Activated CD8-positive, alpha-beta T cell treated with anti-CD3 and anti-CD28 coated beads for 36 hours (primary cell): ENCODE results near the gene DENND10. TPM values are rescaled to one million over a fixed set of nuclear protein-coding genes. Genes with fewer than 3 reads are reported as not detected.
A peak's percentile ranks its signal among the peaks of the same experiment; 100 is the strongest.
"Not testable (repeated sequence)": the region's sequence is repeated elsewhere in the genome, so short reads cannot be mapped to it uniquely, and the experiment has no call there.

Source experiments
- ATAC-seq: fragments of 200-7000 bp; cut with Tn5 transposase; one replicate; pipeline ENCODE4 v1.10.0; 2021; ENCODE audit warnings: mild to moderate bottlenecking, moderate library complexity
- CTCF ChIA-PET: fragments of 350-600 bp; sonication (Branson Sonifier 250); formaldehyde crosslinking; loops from one replicate; lab custom pipeline; 2021; ENCODE audit warnings: antibody characterized with exemption; lab: Charles Lee
- POLR2A ChIA-PET: fragments of 350-600 bp; sonication (Branson Sonifier 250); formaldehyde crosslinking; loops from one replicate; lab custom pipeline; 2021; ENCODE audit warnings: antibody characterized with exemption; lab: Charles Lee
- DNase-seq: peaks from one replicate; pipeline ENCODE4 v3.0.0-alpha.2; 2020
- H3K27ac Mint-ChIP-seq: one replicate; pipeline ENCODE4 v1.8.0; 2021; ENCODE audit warnings: mild to moderate bottlenecking, mixed read lengths
- H3K27me3 Mint-ChIP-seq: one replicate; pipeline ENCODE4 v1.8.0; 2021; ENCODE audit warnings: mixed read lengths
- H3K36me3 Mint-ChIP-seq: one replicate; pipeline ENCODE4 v1.8.0; 2021; ENCODE audit warnings: low read depth, mixed read lengths
- H3K4me1 Mint-ChIP-seq: one replicate; pipeline ENCODE4 v1.8.0; 2021; ENCODE audit warnings: low read depth, mixed read lengths
- H3K4me3 Mint-ChIP-seq: one replicate; pipeline ENCODE4 v1.8.0; 2021; ENCODE audit warnings: mild to moderate bottlenecking, moderate library complexity, mixed read lengths
- H3K9me3 Mint-ChIP-seq: one replicate; pipeline ENCODE4 v1.8.0; 2021; ENCODE audit warnings: mixed read lengths
- intact Hi-C: fragments of 100-400 bp; cut with micrococcal nuclease; formaldehyde crosslinking; loops from one replicate; pipeline ENCODE4 v1.10.0; 2022
- total RNA-seq, 2 experiments: library from RNA; stranded (reverse); gene quantifications; one replicate each; pipeline ENCODE4 v1.2.3, GENCODE V29; 2021
- TF ChIP-seq, protein P1 (sequence below): fragments of 200-600 bp; IDR thresholded peaks from one replicate; pipeline ENCODE4 v1.8.0; 2022; ENCODE audit warnings: antibody characterized with exemption, mild to moderate bottlenecking

The DENND10 gene
- total RNA-seq, 2 experiments from 2014 or later, result 16.9 to 18.6 TPM

DNA sequence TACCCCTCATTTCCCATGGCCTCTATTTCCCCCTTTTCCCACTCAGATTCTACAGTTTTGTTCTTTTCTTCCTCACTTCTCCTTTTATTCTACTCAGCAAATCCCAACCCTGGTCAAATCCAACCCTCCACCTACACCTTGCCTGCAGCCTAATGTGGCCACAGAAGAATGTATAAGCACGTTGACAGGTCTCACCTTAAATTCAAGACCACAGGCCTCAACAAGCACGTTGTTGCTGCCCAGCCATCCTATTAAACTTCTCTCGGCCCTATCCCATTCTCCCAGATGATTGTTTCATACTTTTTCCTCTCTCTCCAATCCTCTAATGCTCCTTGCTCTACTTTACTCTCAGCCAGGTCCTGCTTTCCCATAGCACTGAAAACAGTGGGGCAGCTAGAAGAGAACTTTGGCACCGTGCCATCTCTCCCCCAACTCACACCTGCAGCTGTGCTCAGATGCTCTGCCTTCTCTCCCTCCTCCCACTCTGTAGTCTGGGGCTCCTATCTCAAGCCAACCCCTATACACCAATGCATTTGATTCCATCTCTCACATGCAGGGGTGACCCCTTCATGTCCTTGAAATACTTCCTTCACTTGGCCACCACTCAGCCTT lies 16.5 kb upstream of the DENND10 start:
- ChIA-PET CTCF (no interaction called here), POLR2A (interaction anchor here (1.1 to 1.3 kb wide), 3 partner anchors 8 to 11 kb away, joined by 3 to 4 read pairs (median 4); no protein-coding TSS in a partner anchor)
- intact Hi-C loops, result no loop called here
- DNase-seq, result no peak
- Mint-ChIP-seq H3K4me3 (no peak overlapping the region), H3K9me3 (no peaks in the 10 kb centered on the region), H3K27me3 (no peaks in the 10 kb centered on the region), H3K4me1 (peaks cover 23% of the 10 kb centered on the region), H3K36me3 (peaks cover 1% of the 10 kb centered on the region), H3K27ac (no peak overlapping the region)
- ATAC-seq, result no peak
- TF ChIP-seq, protein P1, sequence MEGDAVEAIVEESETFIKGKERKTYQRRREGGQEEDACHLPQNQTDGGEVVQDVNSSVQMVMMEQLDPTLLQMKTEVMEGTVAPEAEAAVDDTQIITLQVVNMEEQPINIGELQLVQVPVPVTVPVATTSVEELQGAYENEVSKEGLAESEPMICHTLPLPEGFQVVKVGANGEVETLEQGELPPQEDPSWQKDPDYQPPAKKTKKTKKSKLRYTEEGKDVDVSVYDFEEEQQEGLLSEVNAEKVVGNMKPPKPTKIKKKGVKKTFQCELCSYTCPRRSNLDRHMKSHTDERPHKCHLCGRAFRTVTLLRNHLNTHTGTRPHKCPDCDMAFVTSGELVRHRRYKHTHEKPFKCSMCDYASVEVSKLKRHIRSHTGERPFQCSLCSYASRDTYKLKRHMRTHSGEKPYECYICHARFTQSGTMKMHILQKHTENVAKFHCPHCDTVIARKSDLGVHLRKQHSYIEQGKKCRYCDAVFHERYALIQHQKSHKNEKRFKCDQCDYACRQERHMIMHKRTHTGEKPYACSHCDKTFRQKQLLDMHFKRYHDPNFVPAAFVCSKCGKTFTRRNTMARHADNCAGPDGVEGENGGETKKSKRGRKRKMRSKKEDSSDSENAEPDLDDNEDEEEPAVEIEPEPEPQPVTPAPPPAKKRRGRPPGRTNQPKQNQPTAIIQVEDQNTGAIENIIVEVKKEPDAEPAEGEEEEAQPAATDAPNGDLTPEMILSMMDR, result no peak

DNA sequence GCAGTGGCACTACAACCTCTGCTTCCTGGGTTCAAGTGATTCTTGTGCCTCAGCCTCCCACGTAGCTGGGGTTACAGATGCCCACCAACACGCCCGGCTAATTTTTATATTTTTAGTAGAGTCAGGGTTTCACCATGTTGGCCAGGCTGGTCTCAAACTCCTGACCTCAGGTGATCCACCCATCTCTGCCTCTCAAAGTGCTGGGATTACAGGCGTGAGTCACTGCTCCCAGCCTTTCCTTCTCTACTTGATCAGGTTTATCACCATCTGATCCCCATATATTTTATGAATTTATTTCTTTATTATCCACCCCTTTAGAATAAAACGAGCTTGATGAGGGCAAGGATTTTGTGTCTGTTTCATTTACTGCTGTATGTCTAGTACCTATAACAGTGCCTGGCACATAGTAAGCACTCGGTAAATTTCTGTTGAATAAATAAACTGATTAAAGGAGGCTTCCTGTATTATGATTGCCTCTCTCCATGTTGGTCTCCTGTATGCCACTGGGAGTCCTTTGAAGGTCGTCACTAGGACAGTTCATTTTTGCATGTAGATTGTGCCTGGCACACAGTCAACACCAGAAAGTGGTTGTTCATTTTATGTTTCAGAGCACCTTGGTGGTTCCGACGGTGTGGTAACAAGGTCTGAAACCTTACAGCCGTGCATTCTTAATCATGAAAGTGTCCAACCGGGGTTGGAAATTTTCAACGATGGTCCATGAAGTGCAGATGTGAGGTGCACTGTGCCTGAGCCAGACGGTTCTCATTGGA lies 13.7 kb upstream of the DENND10 start:
- DNase-seq, result peak; percentile 64

DNA sequence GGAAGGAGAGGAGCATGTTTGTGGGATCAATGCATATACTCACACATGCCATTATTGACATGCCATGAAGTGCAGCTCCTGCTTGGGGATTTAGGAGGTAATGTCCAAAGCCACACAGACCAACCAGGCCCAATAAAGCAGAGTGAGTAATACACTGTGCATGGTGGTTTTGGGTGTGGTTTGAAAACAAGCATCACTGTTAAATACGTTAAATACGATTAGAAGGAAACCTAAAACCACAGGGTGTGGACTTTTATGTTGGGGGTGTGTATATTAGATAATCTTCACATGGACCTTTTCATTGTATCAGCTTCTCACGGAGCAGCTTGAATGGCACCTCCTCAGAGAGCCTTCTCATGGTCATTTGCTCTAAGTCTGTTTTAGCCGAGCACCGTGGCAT lies 12.9 kb upstream of the DENND10 start:
- intact Hi-C loops, result no loop called here
- TF ChIP-seq, protein P1, result no peak
- Mint-ChIP-seq H3K4me1 (peaks cover 27% of the 10 kb centered on the region), H3K36me3 (no peaks in the 10 kb centered on the region), H3K27me3 (no peaks in the 10 kb centered on the region), H3K4me3 (no peak overlapping the region), H3K9me3 (no peaks in the 10 kb centered on the region), H3K27ac (peak overlapping the region; percentile 11)
- ATAC-seq (peak; percentile 70), DNase-seq (peak; percentile 42)
- ChIA-PET CTCF (no interaction called here), POLR2A (interaction anchor here (1.3 kb wide), 1 partner anchor 41 kb away, joined by 5 read pairs; no protein-coding TSS in a partner anchor)

More for the DNA sequence above, 13.7 kb upstream of the DENND10 start:
- H3K27ac Mint-ChIP-seq, result peak overlapping the region; percentile 11
- no peaks in the 10 kb centered on the region for H3K9me3 Mint-ChIP-seq
- no peaks in the 10 kb centered on the region for H3K36me3 Mint-ChIP-seq
- TF ChIP-seq, protein P1, result no peak
- CTCF ChIA-PET, result no interaction called here
- H3K4me3 Mint-ChIP-seq, result no peak overlapping the region
- peak; percentile 73 for ATAC-seq
- POLR2A ChIA-PET, result interaction anchor here (1.3 to 1.6 kb wide), 2 partner anchors 10 to 41 kb away, joined by 5 to 6 read pairs; partner anchors contain the start of gene EIF3A
- intact Hi-C loops, result no loop called here
- no peaks in the 10 kb centered on the region for H3K27me3 Mint-ChIP-seq
- peaks cover 21% of the 10 kb centered on the region for H3K4me1 Mint-ChIP-seq

DNA sequence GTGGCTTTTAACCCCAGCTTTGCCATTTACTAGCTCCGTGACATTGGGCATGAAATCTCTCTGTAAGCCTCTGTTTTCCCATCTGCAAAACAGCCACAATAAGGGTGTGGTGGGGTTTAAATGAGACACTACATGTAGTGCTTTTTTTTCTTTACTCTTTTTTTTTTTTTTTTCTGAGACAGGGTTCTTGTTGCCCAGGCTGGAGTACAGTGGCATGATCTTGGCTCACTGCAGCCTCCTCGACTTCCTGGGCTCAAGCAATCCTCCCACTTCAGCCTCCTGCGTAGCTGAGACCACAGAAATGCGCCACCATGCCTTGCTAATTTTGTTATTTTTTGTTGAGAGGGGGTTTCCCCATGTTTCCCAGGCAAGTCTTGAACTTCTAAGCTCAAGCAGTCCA lies 8.3 kb upstream of the DENND10 start:
- peaks cover 20% of the 10 kb centered on the region for H3K4me1 Mint-ChIP-seq
- H3K27ac Mint-ChIP-seq, result peak overlapping the region; percentile 18
- H3K27me3 Mint-ChIP-seq, result no peaks in the 10 kb centered on the region
- H3K4me3 Mint-ChIP-seq, result no peak overlapping the region
- intact Hi-C loops, result no loop called here
- H3K9me3 Mint-ChIP-seq, result no peaks in the 10 kb centered on the region
- no peaks in the 10 kb centered on the region for H3K36me3 Mint-ChIP-seq
- peak; percentile 29 for ATAC-seq
- CTCF ChIA-PET, result no interaction called here
- DNase-seq, result no peak
- TF ChIP-seq, protein P1, result no peak
- POLR2A ChIA-PET, result interaction anchor here (1.4 kb wide), 1 partner anchor 9 kb away, joined by 4 read pairs; no protein-coding TSS in a partner anchor

DNA sequence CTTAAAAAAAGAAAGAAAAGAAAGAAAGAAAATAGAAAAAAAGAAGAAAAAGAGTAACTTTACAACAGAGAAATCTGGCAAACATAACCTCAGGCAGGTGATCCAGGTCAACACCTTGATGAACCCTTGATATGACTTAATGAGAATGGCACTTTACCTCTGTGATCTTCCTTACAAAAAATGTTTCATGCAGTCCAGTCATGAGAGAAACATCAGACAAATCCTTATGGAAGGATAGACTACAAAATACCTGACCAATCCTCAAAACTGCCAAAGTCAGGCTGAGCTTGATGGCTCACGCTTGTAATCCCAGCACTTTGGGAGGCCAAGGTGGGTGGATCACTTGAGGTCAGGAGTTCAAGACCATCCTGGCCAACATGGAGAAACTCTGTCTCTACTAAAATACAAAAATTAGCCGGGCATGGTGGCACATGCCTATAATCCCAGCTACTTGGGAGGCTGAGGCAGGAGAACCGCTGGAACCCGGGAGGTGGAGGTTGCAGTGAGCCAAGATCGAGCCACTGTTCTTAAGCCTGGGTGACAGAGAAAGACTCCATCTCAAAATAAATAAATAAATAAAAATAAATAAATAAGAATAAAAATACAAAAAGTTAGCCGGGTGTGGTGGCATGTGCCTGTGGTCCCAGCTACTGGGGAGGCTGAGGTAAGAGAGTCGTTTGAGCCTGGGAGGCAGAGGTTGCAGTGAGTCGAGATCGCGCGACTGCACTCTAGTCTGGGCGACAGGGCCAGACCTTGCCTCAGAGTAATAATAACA lies 7.1 kb upstream of the DENND10 start:
- H3K4me1 Mint-ChIP-seq, result peaks cover 15% of the 10 kb centered on the region
- H3K36me3 Mint-ChIP-seq, H3K9me3 Mint-ChIP-seq, H3K4me3 Mint-ChIP-seq, ATAC-seq, H3K27ac Mint-ChIP-seq, intact Hi-C loops, CTCF ChIA-PET, DNase-seq, H3K27me3 Mint-ChIP-seq: not testable (repeated sequence)
- POLR2A ChIA-PET, result interaction anchor here (0.6 to 1.4 kb wide), 3 partner anchors 9 to 52 kb away, joined by 3 read pairs; no protein-coding TSS in a partner anchor
